Measurements from ENCODE around the gene CFAP299. TPM values are rescaled to one million over a fixed set of nuclear protein-coding genes. Genes with fewer than 3 reads are reported as not detected.
"Not testable (repeated sequence)": the region's sequence is repeated elsewhere in the genome, so short reads cannot be mapped to it uniquely, and the experiment has no call there.

Gene CFAP299
- total RNA-seq, 1 donor from 2014 or later = not detected

- Mint-ChIP-seq H3K4me3 (no peak overlapping the region), H3K27ac (ENCODE audit: unreplicated experiment) (no peak overlapping the region), H3K36me3 (ENCODE audit: low read depth) (no peaks in the 10 kb centered on the region), H3K9me3 (no peaks in the 10 kb centered on the region), H3K27me3 (ENCODE audit: low read depth) (no peaks in the 10 kb centered on the region), H3K4me1 (peaks cover 6% of the 10 kb centered on the region)
- TF ChIP-seq CTCF (conservative IDR thresholded peaks at IDR 0.05) = no peak
- no peak for DNase-seq (ENCODE audit: low read depth, low spot score)
Observed at GRCh38 chr4:80434238-80434637, 98.7 kb downstream of the CFAP299 start.

- no peak for DNase-seq (ENCODE audit: low read depth, low spot score)
- no peak for TF ChIP-seq CTCF (conservative IDR thresholded peaks at IDR 0.05)
- no peaks in the 10 kb centered on the region for H3K36me3 Mint-ChIP-seq (ENCODE audit: low read depth)
- no peaks in the 10 kb centered on the region for H3K27me3 Mint-ChIP-seq (ENCODE audit: low read depth)
- no peaks in the 10 kb centered on the region for H3K4me1 Mint-ChIP-seq
- peaks cover 8% of the 10 kb centered on the region for H3K9me3 Mint-ChIP-seq
- H3K27ac Mint-ChIP-seq (ENCODE audit: unreplicated experiment) = no peak overlapping the region
- H3K4me3 Mint-ChIP-seq = no peak overlapping the region
Observed at GRCh38 chr4:80438016-80438415, 102.5 kb downstream of the CFAP299 start.

GRCh38 chr4:80439294-80440061, 103.9 kb downstream of the CFAP299 start:
- not testable (repeated sequence) for DNase-seq (ENCODE audit: low read depth, low spot score); H3K4me3 Mint-ChIP-seq; H3K36me3 Mint-ChIP-seq (ENCODE audit: low read depth); H3K27me3 Mint-ChIP-seq (ENCODE audit: low read depth); H3K27ac Mint-ChIP-seq (ENCODE audit: unreplicated experiment); H3K4me1 Mint-ChIP-seq
- peaks cover 12% of the 10 kb centered on the region for H3K9me3 Mint-ChIP-seq

GRCh38 chr4:80446248-80446647, 110.7 kb downstream of the CFAP299 start:
- Mint-ChIP-seq H3K27me3 (ENCODE audit: low read depth) (no peaks in the 10 kb centered on the region), H3K27ac (ENCODE audit: unreplicated experiment) (no peak overlapping the region), H3K4me3 (no peak overlapping the region), H3K36me3 (ENCODE audit: low read depth) (no peaks in the 10 kb centered on the region), H3K9me3 (peaks cover 16% of the 10 kb centered on the region), H3K4me1 (no peaks in the 10 kb centered on the region)
- TF ChIP-seq CTCF (conservative IDR thresholded peaks at IDR 0.05) = no peak
- DNase-seq (ENCODE audit: low read depth, low spot score) = no peak

- H3K27me3 Mint-ChIP-seq (ENCODE audit: low read depth) = no peaks in the 10 kb centered on the region
- no peak for TF ChIP-seq CTCF (conservative IDR thresholded peaks at IDR 0.05)
- no peaks in the 10 kb centered on the region for H3K36me3 Mint-ChIP-seq (ENCODE audit: low read depth)
- H3K9me3 Mint-ChIP-seq = peaks cover 13% of the 10 kb centered on the region
- H3K27ac Mint-ChIP-seq (ENCODE audit: unreplicated experiment) = no peak overlapping the region
- no peak overlapping the region for H3K4me3 Mint-ChIP-seq
- H3K4me1 Mint-ChIP-seq = no peaks in the 10 kb centered on the region
- DNase-seq (ENCODE audit: low read depth, low spot score) = no peak
Observed at GRCh38 chr4:80446664-80447063, 111.1 kb downstream of the CFAP299 start.

GRCh38 chr4:80447493-80447892, 112.0 kb downstream of the CFAP299 start:
- H3K36me3 Mint-ChIP-seq (ENCODE audit: low read depth) = no peaks in the 10 kb centered on the region

More at GRCh38 chr4:80447493-80447892, 112.0 kb downstream of the CFAP299 start:
- TF ChIP-seq CTCF (conservative IDR thresholded peaks at IDR 0.05) = no peak
- Mint-ChIP-seq H3K4me3 (no peak overlapping the region), H3K4me1 (no peaks in the 10 kb centered on the region), H3K27ac (ENCODE audit: unreplicated experiment) (no peak overlapping the region), H3K9me3 (peaks cover 9% of the 10 kb centered on the region), H3K27me3 (ENCODE audit: low read depth) (no peaks in the 10 kb centered on the region)
- DNase-seq (ENCODE audit: low read depth, low spot score) = no peak

All from neural crest cell (in vitro differentiated cells).